NCI-H2029 (cell line): ENCODE measurements around the gene GOLIM4.
A peak's percentile ranks its signal among the peaks of the same experiment; 100 is the strongest.

Experiments used
- DNase-seq: peaks from one replicate; lab custom pipeline; 2025; lab: John Stamatoyannopoulos, UW

Gene GOLIM4

DNA sequence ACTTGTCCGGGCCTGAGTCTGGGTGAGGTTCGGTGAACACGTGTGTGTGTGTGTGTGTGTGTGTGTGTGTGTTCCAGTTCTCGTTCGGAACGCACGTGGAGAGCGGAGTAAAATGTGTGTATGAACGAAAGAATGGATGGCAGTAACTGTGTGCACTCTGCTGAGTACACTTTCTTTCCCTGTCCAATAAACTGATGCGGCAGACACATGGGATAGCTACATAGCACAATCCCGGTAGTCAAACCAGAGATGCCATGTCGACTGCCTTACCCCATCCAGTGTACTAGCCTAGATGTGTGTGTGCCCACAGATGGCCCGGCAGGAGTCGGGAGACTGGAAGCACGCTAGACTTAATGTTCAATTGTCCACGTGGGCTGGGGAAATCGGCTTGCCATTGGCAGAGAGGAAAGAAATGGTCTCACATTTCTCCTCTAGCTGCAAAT is 507 bp upstream of the GOLIM4 start:
- peak; percentile 55 for DNase-seq

DNA sequence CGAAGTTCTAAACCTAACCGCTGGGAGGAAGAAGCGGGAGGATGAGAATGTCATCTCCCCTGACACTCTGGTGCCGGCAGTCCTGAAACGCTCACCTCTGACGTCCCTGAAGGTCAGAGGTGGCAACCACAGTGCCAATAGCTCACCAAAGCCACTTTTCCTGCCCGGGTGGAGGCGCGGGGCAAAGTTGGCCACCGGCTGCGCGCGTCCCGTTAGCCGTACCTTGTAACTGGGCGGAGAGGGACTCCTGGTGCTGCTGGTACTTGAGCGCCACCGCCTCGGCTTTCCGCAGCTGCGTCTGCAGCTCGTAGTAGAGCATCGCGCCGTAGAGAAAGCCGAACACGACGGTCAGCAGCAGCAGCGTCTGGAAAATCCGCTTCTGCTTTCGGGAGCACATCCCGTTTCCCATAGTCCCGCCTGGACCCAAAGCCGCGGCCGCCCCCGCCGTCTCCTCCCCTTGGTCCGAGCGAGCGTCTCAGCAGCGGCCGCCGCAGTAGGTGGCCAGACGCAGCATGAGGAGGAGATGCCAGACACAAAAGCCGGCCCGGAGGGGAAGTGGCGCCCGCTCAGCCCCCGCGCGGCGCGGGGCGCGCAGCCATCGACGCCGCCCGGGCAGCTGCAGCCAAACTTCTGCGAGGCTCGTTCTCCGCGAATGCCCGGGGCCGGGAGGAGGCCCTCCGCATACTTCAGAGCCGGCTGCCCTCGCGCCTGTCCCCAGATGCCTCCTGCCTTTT is 680 bp downstream of the GOLIM4 start:
- no peak for DNase-seq

DNA sequence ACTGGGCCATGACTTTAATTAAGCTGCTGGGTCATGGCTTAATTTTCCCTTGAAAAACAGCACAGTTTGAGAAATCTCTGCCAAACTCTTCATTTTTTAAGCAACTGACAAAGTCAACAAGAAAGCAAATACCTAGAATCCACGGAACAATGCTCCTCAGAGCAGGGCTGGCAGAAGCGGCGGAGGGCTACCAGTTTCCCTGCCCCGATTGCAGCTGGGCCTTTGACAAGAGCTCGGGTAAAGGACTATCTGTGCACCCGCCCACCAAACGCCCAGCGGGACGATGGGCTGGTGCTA is 1.2 kb downstream of the GOLIM4 start:
- DNase-seq, result no peak

- DNase-seq, result no peak
These were observed 1.9 kb downstream of the GOLIM4 start for GRCh38 chr3:168093790-168094189.

- no peak for DNase-seq
These were observed 2.5 kb downstream of the GOLIM4 start for GRCh38 chr3:168093229-168093628.

DNA sequence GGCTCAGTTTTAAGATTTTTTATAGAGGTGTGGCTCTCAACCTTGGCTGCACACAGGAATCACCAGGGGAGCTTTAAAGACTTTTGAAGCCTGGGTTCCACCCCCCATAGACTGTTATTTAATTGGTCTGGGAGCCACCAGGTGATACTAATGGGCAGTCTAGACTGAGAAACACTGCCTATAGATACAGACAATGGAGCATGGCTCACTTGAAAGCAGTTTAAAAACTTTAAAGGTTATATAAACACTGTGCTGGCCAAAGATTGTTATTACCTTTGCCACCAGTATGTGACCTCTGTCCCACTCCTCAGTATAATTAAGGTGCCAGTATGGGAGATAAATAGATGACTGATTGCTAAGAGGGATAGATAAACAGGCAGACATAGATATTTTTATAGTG is 3.8 kb downstream of the GOLIM4 start:
- no peak for DNase-seq

GRCh38 chr3:168091302-168091858 is 4.3 kb downstream of the GOLIM4 start:
- no peak for DNase-seq

DNA sequence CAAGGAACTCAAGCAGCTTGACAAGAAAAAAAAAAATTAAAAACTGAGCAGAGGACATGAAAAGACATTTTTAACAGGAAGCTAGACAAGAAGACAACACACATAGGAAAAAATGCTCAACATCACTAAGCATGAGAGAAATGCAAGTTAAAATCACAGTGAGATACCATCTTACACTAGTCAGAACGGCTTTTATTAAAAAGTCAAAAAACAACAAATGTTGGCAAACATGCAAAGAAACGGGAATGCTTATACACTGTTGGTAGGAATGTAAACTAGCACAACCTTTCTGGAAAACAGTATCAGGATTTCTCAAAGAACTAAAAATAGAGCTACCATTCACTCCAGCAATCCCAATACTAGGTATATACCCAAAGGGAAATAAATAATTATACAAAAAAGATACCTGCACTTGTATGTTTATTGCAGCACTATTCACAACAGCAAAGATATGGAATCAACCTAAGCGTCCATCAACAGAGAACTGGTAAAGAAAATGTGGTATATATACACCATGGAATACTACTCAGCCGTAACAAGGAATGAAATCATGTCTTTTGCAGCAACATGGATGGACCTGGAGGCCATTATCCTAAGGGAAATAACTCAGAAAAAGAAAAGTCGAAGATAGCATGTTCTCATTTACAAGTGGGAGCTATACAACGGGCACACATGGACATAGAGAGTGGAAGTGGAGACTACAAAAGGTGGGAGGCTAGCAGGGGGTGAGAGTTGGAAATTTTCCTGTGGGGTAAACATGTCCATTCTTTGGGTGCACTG is 5.2 kb downstream of the GOLIM4 start:
- no peak for DNase-seq

- DNase-seq, result no peak
These were observed 6.4 kb downstream of the GOLIM4 start for GRCh38 chr3:168089179-168089771.

- no peak for DNase-seq
These were observed 7.5 kb downstream of the GOLIM4 start for GRCh38 chr3:168088106-168088720.

DNA sequence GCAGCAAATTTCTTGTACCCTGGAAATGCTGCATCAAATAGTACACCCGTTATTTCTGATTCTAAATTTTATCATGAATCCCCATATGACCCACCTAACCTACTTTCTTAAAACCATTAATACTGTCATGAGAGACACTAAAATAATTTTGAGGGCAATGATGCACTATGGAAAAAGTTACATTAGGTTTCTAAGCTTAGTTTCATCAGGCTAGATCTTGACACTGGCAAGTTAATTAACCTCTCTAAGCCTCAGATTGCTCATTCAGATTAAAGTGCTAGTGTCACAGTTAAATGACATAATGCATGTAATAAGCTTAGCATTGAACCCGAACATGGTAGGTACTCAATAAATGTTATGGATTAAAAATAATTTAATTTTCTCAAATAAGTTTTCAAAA is 8.2 kb downstream of the GOLIM4 start:
- no peak for DNase-seq

GRCh38 chr3:168086541-168087260 is 9.0 kb downstream of the GOLIM4 start:
- no peak for DNase-seq

- DNase-seq, result no peak
These were observed 10.1 kb downstream of the GOLIM4 start for GRCh38 chr3:168085491-168086119.

- DNase-seq, result no peak
These were observed 11.8 kb downstream of the GOLIM4 start for GRCh38 chr3:168083906-168084305.

DNA sequence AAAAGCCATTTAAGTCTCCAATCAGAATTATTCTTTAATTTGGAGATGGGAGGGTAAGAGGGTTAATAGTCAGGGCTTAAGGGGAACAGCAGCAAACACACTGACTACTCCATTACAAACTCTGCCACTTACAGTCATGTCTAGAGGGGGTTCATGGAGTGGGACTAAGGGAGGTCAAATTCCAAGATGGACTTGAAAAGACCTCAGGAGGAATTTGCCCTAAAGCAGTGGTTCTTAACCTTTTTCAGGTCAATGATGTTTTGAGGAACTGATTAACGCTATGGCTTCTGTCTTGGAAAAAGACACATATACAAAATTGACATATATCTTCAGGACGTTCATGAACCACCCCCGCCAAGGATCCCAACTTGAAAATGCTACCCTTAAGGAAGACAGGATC is 13.9 kb downstream of the GOLIM4 start:
- DNase-seq, result no peak

GRCh38 chr3:168081171-168081771 is 14.5 kb downstream of the GOLIM4 start:
- DNase-seq, result no peak

DNA sequence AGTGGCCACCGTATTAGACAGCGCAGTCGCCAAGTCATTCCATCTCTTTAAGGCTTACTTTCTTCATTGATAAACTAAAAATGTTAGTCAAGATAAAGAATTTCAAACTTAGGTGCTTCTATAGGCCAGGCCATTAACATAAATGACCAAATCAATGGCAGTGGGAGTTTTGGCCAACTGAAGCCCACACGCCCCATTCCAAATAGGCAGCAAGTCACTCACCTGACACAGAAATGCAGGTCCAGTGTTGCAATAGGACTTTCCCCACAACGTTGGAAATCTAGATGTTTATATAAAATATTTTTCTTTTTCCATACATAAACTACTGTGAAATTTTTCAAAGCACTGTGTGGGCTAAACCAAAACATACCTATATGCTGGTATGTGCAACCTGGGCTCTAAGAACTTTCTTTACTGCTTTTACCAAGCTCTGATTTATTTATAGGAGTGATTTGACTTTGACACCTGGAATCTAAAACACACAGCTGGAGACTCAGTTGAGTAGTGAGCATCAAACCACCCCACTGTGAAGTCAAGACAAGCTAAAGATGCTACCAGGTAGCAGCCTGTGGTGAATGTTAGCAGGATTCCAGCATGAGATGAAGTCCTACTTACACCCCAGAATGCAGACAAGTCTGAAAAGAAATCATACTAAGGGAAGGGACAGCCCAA is 15.1 kb downstream of the GOLIM4 start:
- no peak for DNase-seq

GRCh38 chr3:168080022-168080421 is 15.7 kb downstream of the GOLIM4 start:
- no peak for DNase-seq

DNA sequence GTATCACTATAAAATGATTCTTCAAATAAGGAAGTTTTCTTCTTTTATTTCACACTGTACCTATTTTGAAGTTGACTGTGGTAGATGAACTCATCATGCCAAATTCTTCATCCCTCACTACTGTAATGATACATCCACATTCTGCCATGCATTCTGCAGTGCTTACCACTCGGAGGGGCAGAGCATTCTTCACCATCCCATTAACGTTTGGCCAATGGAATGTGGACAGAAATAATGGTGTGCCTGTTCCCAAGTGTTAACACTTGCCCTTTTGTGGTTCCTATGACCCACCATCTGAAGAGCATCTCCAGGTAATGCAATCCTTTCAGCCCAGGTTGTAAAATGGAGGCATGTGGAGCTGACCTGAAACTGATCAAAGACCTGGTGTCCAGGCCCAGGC is 18.6 kb downstream of the GOLIM4 start:
- no peak for DNase-seq

GRCh38 chr3:168073842-168074605 is 21.7 kb downstream of the GOLIM4 start:
- DNase-seq, result no peak
